Activated T-helper 2 cell treated with anti-CD3 and anti-CD28 coated beads, Interferon-gamma antibody, Interleukin-2, Interleukin-4, amounts not matched to agents 10 μg/mL and 5 μg/mL and 100 μg/mL, durations not matched to agents 14 hours and 24 hours and 36 hours (primary cell): ENCODE measurements around the gene ZNF226. TPM values are rescaled to one million over a fixed set of nuclear protein-coding genes. Genes with fewer than 3 reads are reported as not detected.
"Not testable (repeated sequence)": the region's sequence is repeated elsewhere in the genome, so short reads cannot be mapped to it uniquely, and the experiment has no call there.

Experiments used
- DNase-seq: peaks from one replicate; pipeline ENCODE4 v3.0.0; 2021; ENCODE audit warnings: low spot score
- H3K27ac Mint-ChIP-seq: one replicate; pipeline ENCODE4 v1.8.0; 2021; ENCODE audit warnings: mixed read lengths
- H3K27me3 Mint-ChIP-seq: one replicate; pipeline ENCODE4 v1.8.0; 2021; ENCODE audit warnings: low read depth, mixed read lengths
- H3K36me3 Mint-ChIP-seq: one replicate; pipeline ENCODE4 v1.8.0; 2021; ENCODE audit warnings: low read depth, mixed read lengths
- H3K4me1 Mint-ChIP-seq: one replicate; pipeline ENCODE4 v1.8.0; 2021; ENCODE audit warnings: low read depth, mixed read lengths
- H3K4me3 Mint-ChIP-seq: one replicate; pipeline ENCODE4 v1.8.0; 2021; ENCODE audit warnings: low read depth, mild to moderate bottlenecking, moderate library complexity, mixed read lengths
- H3K9me3 Mint-ChIP-seq: one replicate; pipeline ENCODE4 v1.8.0; 2021; ENCODE audit warnings: mixed read lengths
- intact Hi-C: fragments of 100-400 bp; cut with micrococcal nuclease; formaldehyde crosslinking; loops from one replicate; pipeline ENCODE4 v1.15.1; 2023
- total RNA-seq: library from RNA; stranded (reverse); gene quantifications from 2 replicates; pipeline ENCODE4 v1.2.3, GENCODE V29; 2022

ZNF226 gene
- total RNA-seq, 1 donor from 2014 or later: 6.6 TPM

DNA sequence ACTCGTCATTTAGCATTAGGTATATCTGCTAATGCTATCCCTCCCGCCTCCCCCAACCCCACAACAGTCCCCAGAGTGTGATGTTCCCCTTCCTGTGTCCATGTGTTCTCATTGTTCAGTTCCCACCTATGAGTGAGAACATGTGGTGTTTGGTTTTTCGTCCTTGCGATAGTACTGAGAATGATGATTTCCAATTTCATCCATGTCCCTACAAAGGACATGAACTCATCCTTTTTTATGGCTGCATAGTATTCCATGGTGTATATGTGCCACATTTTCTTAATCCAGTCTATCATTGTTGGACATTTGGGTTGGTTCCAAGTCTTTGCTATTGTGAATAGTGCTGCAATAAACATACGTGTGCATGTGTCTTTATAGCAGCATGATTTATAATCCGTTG lies 55.9 kb downstream of the ZNF226 start:
- peaks cover 78% of the 10 kb centered on the region for H3K36me3 Mint-ChIP-seq
- peaks cover 44% of the 10 kb centered on the region for H3K9me3 Mint-ChIP-seq
- H3K4me1 Mint-ChIP-seq, intact Hi-C loops, DNase-seq, H3K4me3 Mint-ChIP-seq, H3K27ac Mint-ChIP-seq, H3K27me3 Mint-ChIP-seq: not testable (repeated sequence)

DNA sequence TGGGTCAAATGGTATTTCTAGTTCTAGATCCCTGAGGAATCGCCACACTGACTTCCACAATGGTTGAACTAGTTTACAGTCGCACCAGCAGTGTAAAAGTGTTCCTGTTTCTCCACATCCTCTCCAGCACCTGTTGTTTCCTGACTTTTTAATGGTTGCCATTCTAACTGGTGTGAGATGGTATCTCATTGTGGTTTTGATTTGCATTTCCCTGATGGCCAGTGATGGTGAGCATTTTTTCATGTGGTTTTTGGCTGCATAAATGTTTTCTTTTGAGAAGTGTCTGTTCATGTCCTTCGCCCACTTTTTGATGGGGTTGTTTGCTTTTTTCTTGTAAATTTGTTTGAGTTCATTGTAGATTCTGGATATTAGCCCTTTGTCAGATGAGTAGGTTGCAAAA lies 56.4 kb downstream of the ZNF226 start:
- Mint-ChIP-seq H3K36me3 (peaks cover 77% of the 10 kb centered on the region), H3K9me3 (peaks cover 41% of the 10 kb centered on the region)
- H3K27me3 Mint-ChIP-seq, intact Hi-C loops, H3K27ac Mint-ChIP-seq, DNase-seq, H3K4me3 Mint-ChIP-seq, H3K4me1 Mint-ChIP-seq: not testable (repeated sequence)

Other genes with a start within 250 kb of the ZNF226 start
- gene ZNF45, start 229.8 kb upstream of the ZNF226 start, total RNA-seq: 11.1 and 12.2 TPM in 2 replicates
- 0.92 and 1.4 TPM in 2 replicates for gene ZNF221, start 213.9 kb upstream of the ZNF226 start, total RNA-seq
- 4.7 and 5.5 TPM in 2 replicates for gene ZNF155, start 180.9 kb upstream of the ZNF226 start, total RNA-seq
- gene ZNF230, start 162.1 kb upstream of the ZNF226 start, total RNA-seq: 3.8 and 4.5 TPM in 2 replicates
- gene ZNF222, start 139.7 kb upstream of the ZNF226 start, total RNA-seq: 0.99 and 1.8 TPM in 2 replicates
- not detected in 2 replicates for gene ZNF223, start 113.1 kb upstream of the ZNF226 start, total RNA-seq
- gene ZNF284, start 92.9 kb upstream of the ZNF226 start, total RNA-seq: 1.1 and 1.4 TPM in 2 replicates
- gene ZNF224, start 70.7 kb upstream of the ZNF226 start, total RNA-seq: 19.4 and 22.3 TPM in 2 replicates
- gene ZNF225, start 51.7 kb upstream of the ZNF226 start, total RNA-seq: 3.5 and 3.6 TPM in 2 replicates
- gene ZNF234, start 23.5 kb upstream of the ZNF226 start, total RNA-seq: 10.3 and 11.6 TPM in 2 replicates
- gene ZNF227, start 47.4 kb downstream of the ZNF226 start, total RNA-seq: 17.6 and 17.7 TPM in 2 replicates
- not detected in 2 replicates for gene ZNF233, start 94.8 kb downstream of the ZNF226 start, total RNA-seq
- 2.7 and 3.1 TPM in 2 replicates for gene ZNF235, start 139.9 kb downstream of the ZNF226 start, total RNA-seq
- not detected in 2 replicates for gene ZNF112, start 191.6 kb downstream of the ZNF226 start, total RNA-seq
- gene ZNF285, start 236.5 kb downstream of the ZNF226 start, total RNA-seq: 0.25 TPM in 1 of 2 replicates, not detected in the other